NCI-H69 (cell line): ENCODE measurements around the gene STAMBP.

Experiments
- DNase-seq: peaks from one replicate; lab custom pipeline; 2025; lab: John Stamatoyannopoulos, UW

The STAMBP gene

DNA sequence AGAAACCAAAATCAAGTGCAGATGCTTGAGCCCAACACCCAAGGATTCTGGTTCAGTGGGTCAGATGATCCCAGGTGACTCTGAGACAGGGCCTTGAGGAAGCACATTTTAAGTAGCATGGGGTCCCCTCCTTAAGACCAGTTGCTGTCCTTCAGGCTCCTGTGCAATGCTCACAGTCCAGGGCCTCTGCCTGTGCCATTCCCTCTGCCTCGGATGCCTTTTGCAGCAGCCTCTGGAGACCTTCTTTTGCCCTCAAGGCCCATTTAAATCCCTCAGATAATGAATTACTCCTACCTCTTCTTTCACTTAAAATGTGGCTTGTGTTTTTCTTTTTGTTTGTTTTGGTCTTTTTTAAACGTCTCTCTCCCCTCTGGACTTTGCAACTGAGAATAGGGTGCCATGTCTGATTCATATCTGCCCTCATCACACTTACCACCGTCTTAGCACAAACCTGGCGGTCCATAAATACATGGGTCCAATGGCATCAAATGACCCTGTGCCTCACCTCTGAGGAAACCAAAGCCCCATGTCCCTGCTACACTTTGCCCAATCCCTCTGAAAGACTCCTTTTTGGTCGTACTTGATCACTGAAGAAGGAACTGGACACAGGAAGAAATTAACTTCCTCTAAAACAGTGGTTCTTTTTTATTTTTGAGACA lies 78.2 kb downstream of the STAMBP start:
- no peak for DNase-seq

GRCh38 chr2:73907840-73908452 lies 79.2 kb downstream of the STAMBP start:
- peak; percentile 90 for DNase-seq

DNA sequence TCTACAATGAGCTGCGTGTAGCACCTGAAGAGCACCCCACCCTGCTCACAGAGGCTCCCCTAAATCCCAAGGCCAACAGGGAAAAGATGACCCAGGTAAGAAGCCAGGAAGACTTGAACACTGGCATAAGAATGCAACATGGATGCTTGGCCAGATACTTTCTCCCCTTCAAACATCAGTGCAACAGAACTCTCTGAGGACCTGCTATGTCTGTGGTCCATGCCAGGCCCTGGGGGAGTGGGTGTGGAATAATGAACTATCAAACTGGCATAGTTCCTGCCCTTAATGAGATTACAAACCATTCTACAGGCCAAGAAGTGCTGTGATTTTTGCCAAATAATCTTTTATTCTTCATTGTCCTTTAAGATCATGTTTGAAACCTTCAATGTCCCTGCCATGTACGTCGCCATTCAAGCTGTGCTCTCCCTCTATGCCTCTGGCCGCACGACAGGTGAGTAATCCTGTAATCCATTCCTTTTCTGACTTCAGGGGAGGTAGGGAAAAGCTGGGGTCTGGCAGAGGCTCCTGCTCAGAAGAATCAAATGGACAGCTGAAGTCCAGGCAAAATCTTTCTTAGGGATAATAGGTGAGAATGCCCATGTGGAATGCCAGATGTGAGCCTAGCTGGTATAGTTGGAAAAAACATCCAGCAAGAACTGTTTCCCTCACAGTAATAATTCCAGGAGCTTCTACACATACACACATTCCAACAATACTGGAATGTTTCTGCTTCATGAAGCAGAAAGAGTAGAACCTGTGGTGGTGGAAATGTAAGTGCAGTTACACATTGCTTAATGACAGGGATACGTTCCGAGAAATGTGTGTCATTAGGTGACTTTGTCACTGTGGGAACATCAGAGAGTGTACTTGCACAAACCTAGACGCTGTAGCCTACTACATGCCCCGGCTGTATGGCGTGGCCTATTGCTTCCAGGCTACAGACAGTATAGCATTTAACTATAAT lies 80.2 kb downstream of the STAMBP start:
- DNase-seq: no peak

DNA sequence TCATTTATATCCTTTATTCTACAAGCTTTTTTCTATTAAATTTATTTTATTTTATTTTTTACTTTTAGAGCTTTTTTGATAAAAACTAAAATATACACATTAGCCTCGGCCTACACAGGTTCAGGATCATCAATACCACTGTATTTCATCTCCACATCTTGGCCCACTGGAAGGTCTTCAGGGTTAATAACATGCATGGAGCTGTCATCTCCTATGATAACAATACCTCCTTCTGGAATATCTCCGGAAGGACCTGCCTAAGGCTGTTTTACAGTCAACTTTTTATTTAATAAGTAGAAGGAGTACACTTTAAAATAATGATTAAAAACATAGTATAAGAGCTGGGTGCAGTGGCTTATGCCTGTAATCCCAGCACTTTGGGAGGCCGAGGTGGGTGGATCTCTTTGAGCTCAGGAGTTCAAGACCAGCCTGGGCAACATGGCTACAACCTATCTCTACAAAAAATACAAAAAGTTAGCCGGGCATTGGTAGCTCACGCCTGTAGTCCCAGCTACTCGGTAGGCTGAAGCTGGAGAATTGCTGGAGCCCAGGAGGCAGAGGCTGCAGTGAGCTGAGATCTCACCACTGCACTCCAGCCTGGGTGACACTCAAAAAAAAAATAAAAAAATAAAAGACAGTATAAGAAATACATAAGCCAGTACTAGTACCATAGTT lies 82.2 kb downstream of the STAMBP start:
- DNase-seq: no peak

GRCh38 chr2:73911548-73912208 lies 82.9 kb downstream of the STAMBP start:
- no peak for DNase-seq

GRCh38 chr2:73913414-73914054 lies 84.8 kb downstream of the STAMBP start:
- DNase-seq: no peak

DNA sequence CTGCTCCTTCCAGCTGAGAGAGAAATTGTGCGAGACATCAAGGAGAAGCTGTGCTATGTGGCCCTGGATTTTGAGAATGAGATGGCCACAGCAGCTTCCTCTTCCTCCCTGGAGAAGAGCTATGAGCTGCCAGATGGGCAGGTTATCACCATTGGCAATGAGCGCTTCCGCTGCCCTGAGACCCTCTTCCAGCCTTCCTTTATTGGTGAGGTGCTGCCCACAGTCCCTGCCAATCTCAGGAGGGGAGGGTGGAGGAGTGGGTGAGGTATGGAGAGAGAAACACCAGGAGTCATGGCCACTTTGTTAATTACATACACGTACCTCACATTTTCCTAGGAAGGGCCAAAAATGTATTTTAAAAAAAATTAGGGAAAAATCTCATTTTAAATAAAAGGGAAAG lies 85.9 kb downstream of the STAMBP start:
- no peak for DNase-seq

GRCh38 chr2:73915437-73915993 lies 86.8 kb downstream of the STAMBP start:
- no peak for DNase-seq

DNA sequence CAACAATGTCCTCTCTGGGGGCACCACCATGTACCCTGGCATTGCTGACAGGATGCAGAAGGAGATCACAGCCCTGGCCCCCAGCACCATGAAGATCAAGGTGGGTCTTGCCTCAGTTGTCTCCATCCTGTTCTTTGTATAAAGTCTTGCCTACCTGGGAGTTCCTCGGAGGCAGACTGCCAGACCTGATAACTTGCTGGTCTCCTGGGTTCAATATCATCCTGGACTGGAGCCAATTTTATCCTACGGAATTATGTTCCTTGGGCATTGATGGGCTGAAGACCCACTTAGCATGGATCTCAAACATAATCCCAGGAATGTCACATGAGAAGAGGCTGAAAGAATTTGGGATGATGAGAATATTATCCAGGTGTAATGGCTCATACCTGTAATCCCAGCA lies 87.9 kb downstream of the STAMBP start:
- no peak for DNase-seq

DNA sequence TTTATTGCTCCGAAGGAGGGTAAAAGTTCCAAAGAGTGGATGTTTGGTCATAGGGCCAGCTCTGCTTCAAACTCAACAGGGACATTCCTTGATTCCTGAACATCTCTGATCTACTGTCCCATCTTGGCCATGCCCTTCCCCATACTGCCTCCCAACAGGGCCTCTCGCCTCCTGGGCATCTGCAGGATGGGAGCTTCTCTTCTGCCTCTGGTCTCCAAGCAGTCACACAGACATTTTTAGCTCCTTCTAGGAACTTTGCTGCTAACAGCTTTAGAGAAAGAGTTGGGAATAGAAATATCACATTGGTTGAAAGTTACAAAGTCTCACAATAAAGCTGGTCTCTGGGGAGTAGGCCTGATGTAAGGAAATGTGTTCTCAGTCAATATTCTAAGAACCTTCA lies 88.5 kb downstream of the STAMBP start:
- no peak for DNase-seq

GRCh38 chr2:73917696-73918207 lies 89.0 kb downstream of the STAMBP start:
- DNase-seq: no peak

DNA sequence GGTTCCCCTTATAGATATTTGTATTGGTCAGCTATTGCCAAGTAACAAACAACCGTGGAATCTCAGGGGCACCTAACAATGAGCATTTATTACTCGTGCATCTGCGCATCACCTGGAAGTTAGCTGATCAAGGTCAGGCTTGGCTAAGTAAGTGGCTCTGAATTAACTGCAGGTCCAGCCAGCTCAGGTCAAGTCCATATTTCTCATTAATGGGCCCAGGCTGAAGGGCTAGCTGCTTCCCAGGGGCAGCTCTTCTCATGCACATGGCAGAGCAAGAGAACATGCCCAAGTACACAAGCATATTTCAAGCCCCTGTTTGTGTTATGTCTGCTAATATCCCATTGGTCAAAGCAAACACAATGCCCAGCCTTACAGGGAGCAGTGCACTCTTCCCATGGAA lies 90.1 kb downstream of the STAMBP start:
- DNase-seq: no peak

DNA sequence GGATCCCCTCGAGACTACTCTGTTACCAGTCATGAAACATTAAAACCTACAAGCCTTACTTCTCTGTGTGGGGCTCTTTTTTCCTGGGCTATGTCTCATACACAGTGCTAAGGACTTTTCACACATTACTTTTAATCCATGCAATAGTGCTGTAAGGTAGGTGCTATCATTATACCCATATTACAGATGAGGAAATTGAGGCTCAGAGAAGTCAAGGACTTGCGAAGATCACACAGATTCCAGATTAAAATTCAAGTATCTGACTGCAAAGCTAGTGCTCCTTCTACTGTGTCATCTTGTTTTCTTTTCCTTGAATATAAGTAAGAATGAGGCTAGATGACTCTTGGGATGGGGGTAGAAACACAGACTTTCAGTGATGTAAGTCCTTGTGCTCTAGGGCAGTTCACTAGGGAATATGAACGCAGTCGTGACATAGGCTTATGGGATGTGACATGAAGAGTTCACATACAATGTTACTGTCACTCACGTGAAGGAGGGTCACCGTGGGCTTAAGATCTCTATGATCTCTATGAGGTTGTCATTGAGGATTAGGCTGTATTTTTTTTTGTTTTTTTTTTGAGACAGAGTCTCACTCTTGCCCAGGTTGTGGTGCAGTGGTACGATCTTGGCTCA lies 91.0 kb downstream of the STAMBP start:
- DNase-seq: no peak

- peak; percentile 62 for DNase-seq
Observed at GRCh38 chr2:73920577-73921545, 92.1 kb downstream of the STAMBP start.

DNA sequence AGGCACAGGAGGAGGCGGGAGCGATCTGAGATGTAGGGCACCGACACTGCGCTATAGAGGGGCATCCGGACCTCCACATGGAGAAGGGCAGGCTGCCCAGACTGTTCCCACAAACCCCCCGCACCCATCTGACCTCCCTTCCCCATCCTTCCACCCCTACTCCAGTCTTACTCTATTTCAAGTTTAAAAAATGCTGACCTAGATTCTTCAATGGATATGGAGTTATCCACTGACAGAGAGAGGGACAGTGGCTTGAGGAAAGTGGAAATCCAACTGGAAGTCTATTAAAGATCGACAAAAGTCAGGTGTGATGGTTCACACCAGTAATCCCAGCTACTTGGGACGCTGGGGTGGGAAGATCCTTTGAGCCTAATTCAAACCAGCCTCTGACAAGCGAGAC lies 92.8 kb downstream of the STAMBP start:
- no peak for DNase-seq

DNA sequence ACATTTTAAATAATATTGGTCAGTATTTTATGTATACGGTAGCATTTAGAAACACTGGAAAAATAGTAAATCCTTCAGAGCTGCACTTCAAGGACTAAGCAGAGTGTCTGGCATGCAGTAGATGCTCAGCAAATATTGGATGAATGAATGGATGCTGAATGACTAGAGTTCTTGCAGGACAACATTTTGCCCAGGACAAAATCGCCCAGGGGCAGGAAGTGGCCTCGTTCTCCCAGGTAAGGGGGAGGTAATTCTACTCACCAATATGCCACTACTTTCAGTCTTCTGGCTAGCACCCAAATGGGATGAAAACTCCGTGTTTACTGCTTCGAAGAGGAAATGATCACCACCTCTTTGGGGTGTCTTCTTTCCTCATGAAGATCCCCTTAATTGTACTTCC lies 93.9 kb downstream of the STAMBP start:
- peak; percentile 29 for DNase-seq
